Kidney (tissue), 14 donors: Measurements from ENCODE around the gene B4GALT4. TPM values are rescaled to one million over a fixed set of nuclear protein-coding genes. Genes with fewer than 3 reads are reported as not detected.

Source experiments
- DNase-seq, 5 donors: peaks; one replicate each; pipeline ENCODE4 v3.0.0-alpha.2; 2013 to 2020
- FAIRE-seq: peaks from 2 replicates; lab custom pipeline; 2012; peaks lifted over from hg19 to GRCh38; lab: Jason Lieb, UNC
- H3K27ac ChIP-seq, 2 donors: one replicate each; pipeline ENCODE4 v1.7.0; 2013; ENCODE audit warnings: low read depth in 2 of 2, low read length in 2 of 2, inconsistent platforms in 1 of 2
- H3K27me3 ChIP-seq: one replicate; pipeline ENCODE4 v1.7.1; 2013; ENCODE audit warnings: low read length, inconsistent platforms; ENCODE audit not compliant: control insufficient read depth, insufficient read depth
- H3K36me3 ChIP-seq, 3 donors: one replicate each; pipeline versions ENCODE4 v1.7.0 to v1.7.1; 2013; ENCODE audit warnings: low read length in 3 of 3, control low read depth in 1 of 3, inconsistent platforms in 1 of 3; ENCODE audit not compliant: insufficient read depth in 3 of 3, control insufficient read depth in 2 of 3
- H3K4me1 ChIP-seq, 3 donors: one replicate each; pipeline versions ENCODE4 v1.7.0 to v1.7.1; 2013; ENCODE audit warnings: low read length in 3 of 3, inconsistent platforms in 1 of 3, low read depth in 1 of 3; ENCODE audit not compliant: control insufficient read depth in 2 of 3, insufficient read depth in 2 of 3
- H3K4me3 ChIP-seq, 3 donors: one replicate each; pipeline versions ENCODE4 v1.7.0 to v1.8.1; 2013; ENCODE audit warnings: low read length in 3 of 3, control low read depth in 1 of 3, inconsistent platforms in 1 of 3
- H3K9ac ChIP-seq, 3 donors: one replicate each; pipeline versions ENCODE4 v1.7.0 to v1.7.1; 2013; ENCODE audit warnings: low read length in 3 of 3, control low read depth in 1 of 3, inconsistent platforms in 1 of 3
- H3K9me3 ChIP-seq, 3 donors: one replicate each; pipeline versions ENCODE4 v1.7.0 to v1.7.1; 2013; ENCODE audit warnings: low read length in 3 of 3, control low read depth in 1 of 3, inconsistent platforms in 1 of 3; ENCODE audit not compliant: control insufficient read depth in 2 of 3, insufficient read depth in 1 of 3
- intact Hi-C: fragments of 100-400 bp; cut with DNase I; formaldehyde crosslinking; loops from one replicate; pipeline ENCODE4 v1.11.1; 2022
- polyA plus RNA-seq: library from polyadenylated mRNA; stranded (reverse); fragments of 350-450 nt; fragmentation: Illumina TruSeq; extraction: RNeasy Lipid Tissue Mini Kit (QIAGEN cat#74804); gene quantifications from one replicate; pipeline ENCODE4 v1.2.3, GENCODE V29; 2014; ENCODE audit warnings: low read depth, low replicate concordance; ENCODE audit not compliant: insufficient read depth
- total RNA-seq: library from RNA; stranded (reverse); fragmentation: NEBNext Ultra II Directional; extraction: Animal tissue kit (Norgen Biotek cat#: 25700); gene quantifications from one replicate; pipeline ENCODE4 v1.2.1, GENCODE V29; 2021
- TF ChIP-seq, protein P1 (sequence below): IDR thresholded peaks from 3 replicates; pipeline ENCODE4 v1.5.1; 2012; ENCODE audit warnings: mild to moderate bottlenecking, moderate library complexity, borderline replicate concordance; ENCODE audit not compliant: insufficient read depth; ENCODE audit errors: extremely low read depth
- donor health status: control.
- donor health status: control.
- donor health status: control.
- donor health status: control.
- donor health status: control.
- donor health status: DM: yes; HTN: yes; CAD: no.
- donor health status: Normal renal cell carcinoma (clear cell type).

Gene B4GALT4
- total and polyA plus RNA-seq, 2 donors from 2014 or later: 23.1 to 29.9 TPM

DNA sequence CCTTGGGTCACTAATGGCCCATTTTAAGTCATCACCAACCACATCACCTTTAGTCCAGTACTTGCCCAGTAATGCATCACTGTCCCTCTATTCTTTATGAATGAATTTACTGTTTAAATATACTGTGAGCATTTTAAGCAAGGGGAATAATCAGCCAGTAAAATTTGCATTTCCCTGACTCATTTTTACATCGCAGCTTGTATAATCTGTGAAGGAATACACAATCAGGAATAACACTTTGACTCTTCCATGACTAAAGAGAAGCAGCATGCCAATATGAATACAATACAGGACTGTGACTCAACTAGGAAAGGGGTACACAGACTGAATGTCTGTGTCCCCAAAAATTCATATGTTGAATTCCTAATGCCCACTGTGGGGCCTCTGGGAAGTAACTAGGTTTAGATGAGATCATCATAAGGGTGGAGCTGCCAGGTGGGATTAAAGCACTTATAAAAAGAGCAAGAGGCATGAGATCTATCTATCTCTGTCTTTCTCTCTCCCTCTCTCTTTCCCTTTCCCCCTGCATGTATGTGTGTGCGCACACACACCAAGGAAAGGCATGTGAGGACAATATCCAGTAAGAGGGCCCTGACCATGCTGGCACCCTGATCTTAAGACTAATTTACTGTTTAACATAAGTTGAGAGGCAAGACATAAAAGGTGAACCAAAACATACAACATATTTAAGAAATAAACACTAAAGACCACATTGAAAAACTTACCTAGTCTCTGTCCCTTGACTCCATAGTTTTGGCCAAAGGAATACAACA, 12.1 kb downstream of the B4GALT4 start:
- H3K36me3 ChIP-seq: peaks cover 5 to 56% (median 23%) of the 10 kb centered on the region in 3 donors
- peaks cover 0 to 7% (median 2%) of the 10 kb centered on the region in 3 donors for H3K4me1 ChIP-seq
- intact Hi-C loops: no loop called here
- DNase-seq: no peak
- H3K27me3 ChIP-seq: no peaks in the 10 kb centered on the region
- no peak overlapping the region for H3K27ac ChIP-seq
- no peak overlapping the region for H3K9ac ChIP-seq
- no peaks in the 10 kb centered on the region for H3K9me3 ChIP-seq
- TF ChIP-seq, protein P1, sequence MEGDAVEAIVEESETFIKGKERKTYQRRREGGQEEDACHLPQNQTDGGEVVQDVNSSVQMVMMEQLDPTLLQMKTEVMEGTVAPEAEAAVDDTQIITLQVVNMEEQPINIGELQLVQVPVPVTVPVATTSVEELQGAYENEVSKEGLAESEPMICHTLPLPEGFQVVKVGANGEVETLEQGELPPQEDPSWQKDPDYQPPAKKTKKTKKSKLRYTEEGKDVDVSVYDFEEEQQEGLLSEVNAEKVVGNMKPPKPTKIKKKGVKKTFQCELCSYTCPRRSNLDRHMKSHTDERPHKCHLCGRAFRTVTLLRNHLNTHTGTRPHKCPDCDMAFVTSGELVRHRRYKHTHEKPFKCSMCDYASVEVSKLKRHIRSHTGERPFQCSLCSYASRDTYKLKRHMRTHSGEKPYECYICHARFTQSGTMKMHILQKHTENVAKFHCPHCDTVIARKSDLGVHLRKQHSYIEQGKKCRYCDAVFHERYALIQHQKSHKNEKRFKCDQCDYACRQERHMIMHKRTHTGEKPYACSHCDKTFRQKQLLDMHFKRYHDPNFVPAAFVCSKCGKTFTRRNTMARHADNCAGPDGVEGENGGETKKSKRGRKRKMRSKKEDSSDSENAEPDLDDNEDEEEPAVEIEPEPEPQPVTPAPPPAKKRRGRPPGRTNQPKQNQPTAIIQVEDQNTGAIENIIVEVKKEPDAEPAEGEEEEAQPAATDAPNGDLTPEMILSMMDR: no peak
- FAIRE-seq: no peak
- H3K4me3 ChIP-seq: no peak overlapping the region

DNA sequence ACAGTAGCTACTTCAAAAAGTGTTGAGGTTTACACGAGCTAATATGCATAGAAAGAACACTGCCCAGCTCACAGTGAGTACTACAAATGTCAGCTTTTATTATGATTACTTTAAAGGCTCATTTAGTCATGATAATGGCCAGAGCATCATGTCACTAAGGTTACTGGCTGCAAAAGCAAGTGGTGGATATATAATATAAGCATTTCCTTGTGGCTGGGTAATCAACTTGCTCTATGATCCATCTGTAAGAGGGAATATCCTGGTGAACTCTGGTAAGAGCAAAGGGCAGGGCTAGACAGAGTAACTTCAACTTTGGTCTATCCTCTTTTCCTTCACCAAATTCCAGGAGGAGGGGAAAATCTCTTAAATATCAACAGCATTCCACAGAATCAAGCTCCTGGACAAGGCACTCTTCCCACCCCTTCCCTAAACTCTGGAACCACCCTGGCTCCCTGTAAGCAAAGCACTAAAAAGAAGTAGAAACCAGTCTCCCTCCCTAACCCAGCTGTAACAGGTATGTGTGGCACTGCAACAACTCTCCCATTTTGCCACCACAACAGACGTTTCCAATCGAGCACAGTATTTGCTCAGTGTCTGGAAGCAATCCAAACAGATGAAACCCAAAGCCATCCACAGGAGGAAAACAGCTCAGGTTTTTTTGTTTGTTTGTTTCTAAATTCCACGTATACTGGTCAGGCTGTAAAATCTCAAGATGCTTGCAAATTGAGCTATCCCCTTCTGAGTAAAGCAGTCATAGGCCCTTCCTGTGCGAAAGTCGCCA, 13.4 kb downstream of the B4GALT4 start:
- peaks cover 5 to 66% (median 32%) of the 10 kb centered on the region in 3 donors for H3K36me3 ChIP-seq
- H3K4me3 ChIP-seq: no peak overlapping the region
- H3K27ac ChIP-seq: peak overlapping the region in 1 of 2 donors; percentile 17
- DNase-seq (no peak), FAIRE-seq (no peak)
- no peaks in the 10 kb centered on the region for H3K9me3 ChIP-seq
- no peak overlapping the region for H3K9ac ChIP-seq
- TF ChIP-seq, protein P1: no peak
- intact Hi-C loops: no loop called here
- H3K4me1 ChIP-seq: peaks cover 0 to 7% (median 2%) of the 10 kb centered on the region in 3 donors
- no peaks in the 10 kb centered on the region for H3K27me3 ChIP-seq

DNA sequence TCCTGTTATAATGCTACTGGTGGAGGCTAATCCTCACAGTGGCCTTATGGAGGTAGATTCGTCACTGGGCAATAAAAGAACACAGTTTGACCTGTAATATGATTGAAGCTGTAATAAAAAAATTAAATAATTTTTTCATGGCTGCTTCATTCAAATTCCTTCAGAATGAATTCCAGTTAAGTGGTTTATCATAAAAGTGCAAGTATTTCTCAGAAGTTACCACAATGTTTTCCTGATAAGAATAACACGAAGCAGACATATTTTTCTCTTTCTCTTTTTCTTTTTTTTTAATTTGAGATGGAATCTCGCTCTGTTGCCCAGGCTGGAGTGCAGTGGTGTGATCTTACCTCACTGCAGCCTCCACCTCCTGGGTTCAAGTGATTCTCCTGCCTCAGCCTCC, 15.6 kb downstream of the B4GALT4 start:
- no peak overlapping the region for H3K9ac ChIP-seq
- no peak overlapping the region for H3K4me3 ChIP-seq
- peaks cover 5 to 52% (median 32%) of the 10 kb centered on the region in 3 donors for H3K36me3 ChIP-seq
- DNase-seq (no peak), FAIRE-seq (no peak)
- H3K9me3 ChIP-seq: no peaks in the 10 kb centered on the region
- intact Hi-C loops: no loop called here
- no peak overlapping the region for H3K27ac ChIP-seq
- TF ChIP-seq, protein P1: no peak
- peaks cover 0 to 7% (median 5%) of the 10 kb centered on the region in 3 donors for H3K4me1 ChIP-seq
- H3K27me3 ChIP-seq: no peaks in the 10 kb centered on the region
